Bone marrow (tissue), 2 donors: ENCODE data around the gene RASIP1.
A peak's percentile ranks its signal among the peaks of the same experiment; 100 is the strongest.
"Not testable (repeated sequence)": the region's sequence is repeated elsewhere in the genome, so short reads cannot be mapped to it uniquely, and the experiment has no call there.

Source experiments
- DNase-seq, 2 donors: peaks; one replicate each; lab custom pipeline; 2025; lab: John Stamatoyannopoulos, UW

RASIP1 gene

DNA sequence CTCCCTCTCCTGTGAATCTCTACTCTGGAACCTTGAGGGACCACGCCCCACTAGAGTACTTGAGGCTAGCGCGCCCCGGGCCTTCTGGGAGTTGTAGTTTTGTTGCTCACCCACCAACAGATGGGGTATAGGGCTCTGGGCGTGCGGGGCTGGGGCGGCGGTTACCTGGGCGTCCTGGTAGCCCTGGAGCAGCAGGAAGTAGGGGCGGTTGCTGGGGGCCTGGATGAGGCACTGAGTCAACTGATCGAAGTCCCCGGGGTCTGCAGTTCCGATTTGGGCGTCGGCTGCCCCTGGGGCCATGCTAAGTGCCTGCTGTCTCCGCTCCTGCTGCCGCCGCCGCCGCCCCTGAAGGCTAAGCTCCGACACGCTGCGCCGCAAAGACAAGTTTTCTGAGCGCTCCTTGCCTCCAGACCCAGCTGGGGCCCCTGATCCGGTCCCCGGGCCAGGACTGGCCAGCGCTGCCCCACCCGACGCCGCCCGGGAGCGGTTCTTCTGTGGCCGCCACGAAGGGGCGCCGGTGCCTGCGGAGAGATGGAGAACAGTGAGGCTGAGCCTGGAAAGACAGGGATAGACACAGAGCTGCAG lies 5.3 kb downstream of the RASIP1 start:
- no peak for DNase-seq

- no peak for DNase-seq
Measured at GRCh38 chr19:48734625-48735024, 5.8 kb downstream of the RASIP1 start.

DNA sequence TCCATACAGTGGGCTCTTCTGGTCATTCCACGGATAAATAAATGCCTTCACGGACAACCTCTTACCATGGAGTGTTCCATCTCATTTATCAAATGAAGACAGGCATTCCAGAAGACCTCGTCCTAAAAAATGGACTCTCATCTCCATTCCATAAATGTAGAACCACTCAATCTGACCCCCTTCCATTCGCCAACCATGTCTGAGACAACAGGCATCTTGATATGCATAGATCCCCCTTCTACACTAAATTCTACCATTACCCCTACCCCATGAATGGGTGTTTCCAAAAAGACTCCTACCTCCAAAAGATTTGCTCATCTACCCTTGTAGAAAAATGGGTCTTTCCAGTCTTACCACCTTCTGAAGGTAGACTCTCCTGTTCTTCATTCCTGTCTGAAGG lies 9.0 kb downstream of the RASIP1 start:
- DNase-seq, result no peak

- no peak for DNase-seq
Measured at GRCh38 chr19:48728911-48729664, 11.3 kb downstream of the RASIP1 start.

DNA sequence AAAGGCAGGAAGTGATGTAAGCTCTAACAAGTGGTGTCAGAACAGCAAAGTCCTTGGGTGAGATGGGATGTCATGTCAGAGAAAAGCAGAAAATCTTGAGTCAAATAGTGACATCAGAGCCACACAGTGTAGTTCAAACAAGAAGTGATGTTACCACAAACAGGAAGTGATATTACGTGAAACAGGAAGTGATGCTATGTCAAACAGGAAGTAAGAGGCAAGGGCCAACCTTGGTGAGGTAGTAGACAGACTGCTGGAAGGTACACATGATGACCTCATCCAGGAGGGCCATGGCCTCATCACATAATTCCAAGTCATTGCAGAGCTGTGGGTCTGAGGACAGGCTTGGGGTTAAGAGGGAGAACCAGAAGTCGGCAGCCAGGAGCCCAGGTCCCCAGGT lies 13.9 kb downstream of the RASIP1 start:
- no peak for DNase-seq

DNA sequence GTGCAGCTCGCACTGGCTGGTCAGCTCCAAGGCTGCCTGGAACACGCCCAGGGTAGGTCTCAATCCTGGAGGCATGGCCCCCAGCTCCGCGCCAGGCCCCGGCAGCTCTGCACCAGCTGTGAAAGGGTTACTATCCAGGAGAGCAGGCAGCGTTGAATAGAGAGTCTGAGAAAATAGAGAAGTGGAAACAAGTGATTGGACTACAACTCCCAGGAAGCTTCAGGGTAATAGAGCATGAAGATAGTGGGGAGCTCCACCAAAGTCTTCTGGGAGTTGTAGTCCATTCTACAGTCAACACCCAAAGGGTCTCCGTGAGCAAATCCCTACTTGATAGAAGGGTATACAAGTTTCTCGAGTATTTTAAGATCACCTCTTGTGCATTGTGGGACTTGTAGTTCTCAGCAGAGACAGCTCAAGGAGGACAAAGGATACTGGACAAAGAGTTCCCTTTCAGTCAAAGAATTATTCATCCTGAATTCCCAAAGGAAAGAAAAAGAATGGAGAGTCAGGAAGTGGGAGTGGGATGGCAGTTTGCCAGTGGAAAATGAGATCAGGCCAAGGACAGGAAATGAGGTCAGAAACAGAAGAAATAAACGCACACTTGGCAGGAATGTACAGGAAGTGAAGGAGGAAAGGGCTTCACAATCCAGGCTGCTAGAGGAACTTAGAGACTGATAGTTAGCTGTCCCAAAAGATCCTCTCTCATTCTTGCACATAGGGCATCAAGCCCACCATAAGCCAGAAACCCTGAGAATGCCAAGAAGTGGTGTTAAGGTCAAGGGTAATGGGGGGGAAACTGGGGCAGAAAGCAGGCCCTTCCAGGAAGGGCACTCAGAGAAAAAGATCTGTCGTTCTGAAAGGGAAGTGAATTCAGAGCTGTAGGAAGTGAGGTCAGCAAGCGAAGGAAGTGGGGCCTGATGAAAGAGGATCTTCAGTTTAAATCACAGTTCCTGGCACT lies 15.3 kb downstream of the RASIP1 start:
- peak; percentile 11 to 82 for DNase-seq

DNA sequence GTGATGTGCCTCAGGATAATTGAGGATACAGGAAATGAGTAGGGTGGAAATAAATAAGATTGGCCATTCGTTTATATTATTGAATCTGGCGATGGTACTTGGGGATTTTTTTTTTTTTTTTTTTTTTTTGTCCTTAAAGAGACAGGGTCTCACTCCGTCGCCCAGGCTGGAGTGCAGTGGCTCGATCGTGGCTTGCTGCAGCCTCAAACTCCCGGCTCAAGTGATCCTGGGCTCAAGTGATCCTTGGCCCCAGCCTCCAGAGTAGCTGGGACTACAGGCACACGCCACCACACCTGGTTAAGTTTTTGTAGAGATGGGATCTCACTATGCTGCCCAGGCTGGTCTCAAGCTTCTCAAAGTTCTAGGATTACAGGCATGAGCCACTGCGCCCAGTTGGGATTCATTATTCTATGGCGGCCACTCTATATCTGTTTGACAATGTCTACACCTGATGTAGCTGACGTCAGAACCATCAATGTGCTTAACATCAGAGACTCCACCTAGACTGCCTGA lies 18.2 kb downstream of the RASIP1 start:
- DNase-seq, result no peak

- DNase-seq, result peak; percentile 76 to 89
Measured at GRCh38 chr19:48720613-48721296, 19.7 kb downstream of the RASIP1 start.

DNA sequence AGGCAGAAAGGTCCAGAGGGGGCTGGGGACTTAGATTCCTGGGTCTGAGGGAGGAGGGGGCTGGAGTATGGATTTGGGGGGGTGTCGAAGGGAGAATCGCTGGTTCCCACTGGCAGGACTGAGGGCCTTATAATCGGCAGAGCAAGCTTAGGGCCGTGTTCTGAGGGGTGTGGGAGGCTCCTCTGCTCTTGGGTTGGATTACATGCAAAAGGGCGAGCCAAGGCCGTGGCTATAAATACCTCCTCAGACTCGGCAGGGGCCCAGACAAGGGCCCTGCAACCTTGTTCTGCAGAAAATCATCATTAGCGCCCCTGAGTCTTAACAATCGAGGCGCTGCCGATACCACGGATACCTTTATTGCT lies 20.2 kb downstream of the RASIP1 start:
- no peak for DNase-seq

DNA sequence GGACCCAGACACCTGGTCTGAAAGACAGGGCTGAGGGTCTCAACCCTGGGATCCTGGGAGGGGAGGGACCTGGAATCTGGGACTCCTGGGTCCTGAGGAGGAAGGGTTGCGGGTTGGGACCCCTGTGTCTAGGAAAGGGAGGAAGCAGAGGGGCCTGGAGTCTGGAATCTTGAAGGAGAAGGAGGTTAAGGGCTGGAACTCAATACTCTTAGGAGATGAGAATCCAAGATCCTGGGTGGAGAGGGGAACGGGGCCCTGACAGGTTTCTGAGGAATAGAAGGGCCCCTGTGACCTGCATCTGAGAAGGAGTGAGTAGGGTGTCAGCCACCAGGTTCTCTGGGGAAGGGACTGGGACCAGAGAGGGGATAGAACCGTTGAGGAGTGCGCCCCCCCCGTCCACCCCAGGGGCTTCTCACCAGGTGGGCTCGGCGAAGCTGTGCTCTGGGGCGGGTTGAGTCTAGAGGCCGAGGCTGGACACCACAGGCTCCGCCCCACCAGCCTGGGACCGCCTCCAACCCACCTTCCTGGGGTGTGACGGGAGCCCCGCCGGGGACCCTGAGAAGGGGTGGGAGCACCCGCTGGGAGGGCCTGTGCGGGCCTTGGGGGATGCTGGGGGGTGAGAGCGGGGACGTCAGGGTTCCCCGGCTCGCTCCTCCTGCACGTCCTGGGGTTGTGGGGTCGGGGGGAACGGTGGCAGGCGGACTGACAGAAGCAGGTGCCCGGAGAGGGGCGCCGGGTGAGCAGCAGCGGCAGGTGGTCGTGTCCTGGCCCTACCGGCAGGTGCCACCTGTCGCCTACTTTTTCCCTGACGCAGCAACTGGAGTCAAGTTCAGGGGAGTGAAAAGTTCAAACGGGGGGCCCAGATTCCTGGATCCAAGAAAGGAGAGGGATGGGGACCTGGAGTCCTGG lies 20.9 kb downstream of the RASIP1 start, which contains the start of gene MAMSTR:
Gene MAMSTR (minus strand): TSS at position 463 of the 909 bp plus-strand sequence. CDS start 694 bp downstream, outside the sequence.
- DNase-seq, result no peak

DNA sequence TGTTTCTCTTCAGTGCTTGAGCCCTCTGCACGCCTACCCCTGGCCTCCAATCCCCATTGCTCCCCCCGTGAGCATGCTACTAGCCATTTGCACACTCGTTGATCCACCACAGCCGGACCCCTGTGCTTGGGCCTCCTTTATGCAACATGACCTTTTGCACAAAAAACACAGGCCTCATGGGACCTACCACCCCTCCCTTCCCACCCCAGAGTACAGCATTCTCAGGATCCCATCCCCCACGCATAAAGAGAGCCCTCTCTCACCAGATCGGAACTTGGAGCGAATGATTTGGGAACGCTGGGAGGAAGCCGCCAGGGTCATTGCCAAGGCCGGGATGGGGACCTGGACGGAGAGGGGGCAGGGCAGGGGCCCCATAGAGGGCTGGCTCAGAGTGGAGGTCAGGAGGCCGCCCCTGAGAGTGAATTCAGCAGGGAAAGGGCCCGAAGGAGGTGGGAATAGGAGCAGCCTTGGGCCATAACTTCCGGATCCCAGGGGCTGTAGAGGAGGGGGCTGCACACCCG lies 21.6 kb downstream of the RASIP1 start:
- no peak for DNase-seq

DNA sequence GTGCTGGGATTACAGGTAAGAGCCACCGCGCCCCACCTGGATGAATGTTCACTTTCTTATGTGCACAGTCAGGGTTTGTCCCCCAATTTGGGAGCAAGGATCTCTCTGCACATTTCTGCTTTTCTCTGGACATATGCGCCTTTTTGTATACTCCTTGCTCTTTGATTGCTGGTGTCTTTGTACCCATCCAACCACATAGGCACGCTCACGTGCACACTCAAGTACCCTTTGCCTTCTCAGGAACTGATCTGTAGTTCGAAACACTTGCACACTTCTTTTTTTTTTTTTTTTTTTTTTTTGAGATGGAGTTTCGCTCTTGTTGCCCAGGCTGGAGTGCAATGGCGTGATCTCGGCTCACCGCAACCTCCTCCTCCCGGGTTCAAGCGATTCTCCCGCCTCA lies 22.3 kb downstream of the RASIP1 start:
- DNase-seq, result not testable (repeated sequence)

DNA sequence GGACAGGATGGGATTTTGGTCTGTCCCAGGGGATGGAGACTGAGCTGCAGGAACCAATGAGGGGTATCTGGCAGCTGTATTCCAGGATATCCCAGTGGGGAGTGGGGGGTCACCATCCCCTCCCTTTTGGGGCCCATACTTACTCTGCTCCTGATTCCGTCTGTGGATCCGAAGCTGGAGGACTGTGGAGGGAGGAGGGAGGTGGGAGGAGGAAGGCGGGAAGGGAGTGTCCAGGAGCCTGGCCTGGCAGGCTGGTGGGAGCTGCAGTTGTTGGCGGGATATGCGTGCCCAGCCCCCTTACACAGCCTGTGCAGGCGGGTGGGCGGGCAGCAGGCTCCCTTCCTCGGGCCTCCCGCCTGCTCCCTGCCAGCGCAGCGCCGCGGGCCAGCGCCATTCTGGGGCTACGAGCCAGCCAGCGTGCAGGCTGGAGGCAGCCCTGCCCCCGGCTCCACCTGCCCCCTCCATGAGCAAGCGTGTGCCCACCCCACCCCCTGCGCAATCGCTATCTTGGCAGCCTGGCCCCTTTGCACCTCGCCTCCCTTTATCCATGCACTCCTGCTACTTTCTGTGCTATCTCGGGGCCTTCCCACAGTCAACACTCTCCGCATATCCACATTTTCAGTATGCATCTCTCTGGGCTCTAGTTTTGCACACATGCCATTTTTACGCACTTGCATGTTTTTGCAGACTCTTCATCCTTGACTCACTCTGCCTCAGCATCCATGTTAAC lies 23.7 kb downstream of the RASIP1 start:
- no peak for DNase-seq

DNA sequence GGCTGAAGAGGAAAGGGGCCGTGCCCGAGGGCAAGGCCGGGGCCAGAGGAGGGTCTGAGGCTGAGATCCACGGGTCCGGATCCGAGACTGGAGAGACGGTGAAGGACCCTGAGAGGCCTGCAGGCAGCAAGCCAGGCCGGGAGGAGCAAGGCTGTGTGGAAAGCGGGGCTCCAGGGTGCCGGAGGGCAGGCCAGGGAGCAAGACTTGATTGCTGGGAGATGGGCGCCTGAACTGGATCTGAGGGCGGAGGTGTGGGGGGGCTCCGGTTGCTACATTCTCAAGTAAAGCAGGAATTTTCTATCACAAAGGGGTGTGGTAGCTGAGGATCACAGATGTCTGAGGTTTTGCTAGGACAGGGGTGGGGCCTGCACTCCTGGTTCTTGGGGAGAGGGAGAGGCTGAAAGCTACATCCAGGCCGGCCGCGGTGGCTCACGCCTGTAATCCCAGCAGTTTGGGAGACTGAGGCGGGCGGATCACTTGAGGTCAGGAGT lies 24.7 kb downstream of the RASIP1 start:
- DNase-seq, result no peak

- no peak for DNase-seq
Measured at GRCh38 chr19:48714759-48715675, 25.4 kb downstream of the RASIP1 start.

DNA sequence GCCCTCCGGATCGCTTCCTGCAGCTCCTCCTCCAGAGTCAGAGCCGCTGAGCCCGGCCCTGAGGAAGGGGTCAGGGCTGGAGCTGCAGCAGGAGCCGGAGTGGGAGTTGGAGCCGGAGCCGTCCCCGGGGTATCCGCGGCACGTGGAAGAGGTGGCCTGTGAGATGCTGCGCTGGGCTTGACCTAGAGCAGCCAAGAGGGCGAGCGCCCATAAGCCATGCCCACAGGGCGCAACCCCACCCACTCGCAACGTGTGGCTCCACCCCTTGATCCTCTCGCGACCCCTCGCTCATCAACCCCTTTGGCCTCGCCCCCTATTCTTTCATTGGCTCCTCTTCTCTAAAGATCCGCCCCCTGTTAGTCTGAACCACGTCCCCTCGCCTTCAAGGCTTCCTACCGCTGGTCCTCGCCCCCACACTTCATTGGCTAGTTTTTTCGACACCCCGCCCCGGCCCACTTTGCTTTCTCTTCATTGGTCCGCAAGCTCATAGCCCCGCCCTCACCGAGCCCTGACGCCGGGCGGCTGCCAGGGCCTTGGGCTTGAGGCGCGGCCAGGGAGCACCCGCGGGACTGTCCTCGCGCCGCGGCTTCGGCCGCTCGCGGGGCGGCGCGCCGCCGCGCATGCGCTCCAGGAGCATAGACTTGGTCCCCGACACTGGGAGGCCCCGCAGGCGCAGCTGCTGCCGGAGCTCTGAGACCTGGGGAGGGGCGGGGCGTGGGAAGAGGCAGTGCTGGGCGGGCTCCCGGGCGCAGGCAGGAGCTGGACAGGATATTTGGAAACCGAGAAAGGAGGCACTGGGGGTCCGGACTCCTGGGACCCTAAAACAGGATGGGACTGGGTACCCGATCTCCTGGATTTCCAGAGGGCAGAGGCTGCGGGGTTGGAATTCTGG lies 26.3 kb downstream of the RASIP1 start:
- peak; percentile 83 to 100 for DNase-seq

- DNase-seq, result no peak
Measured at GRCh38 chr19:48713041-48713863, 27.2 kb downstream of the RASIP1 start.
